ENCODE data around the gene HDAC9.

- TF ChIP-seq CTCF (IDR thresholded peaks at IDR 0.05; ENCODE audit: low read depth, low read length, poor library complexity, severe bottlenecking) = no peak
- TF ChIP-seq EZH2phosphoT487 (IDR thresholded peaks at IDR 0.05; ENCODE audit: borderline replicate concordance, low read length) = no peak
These were observed 16.0 kb downstream of the HDAC9 start for GRCh38 chr7:18511351-18512140.

All from DOHH2 (cell line).